Thoracic aorta (tissue), 2 donors: ENCODE results near the gene HOTAIR. TPM values are rescaled to one million over a fixed set of nuclear protein-coding genes. Genes with fewer than 3 reads are reported as not detected.

Experiments
- ATAC-seq: fragments of 150-250 bp; one replicate; pipeline ENCODE4 v1.8.0; 2017; ENCODE audit warnings: low read depth; ENCODE audit not compliant: insufficient number of reproducible peaks, low FRiP score
- DNase-seq: peaks from one replicate; pipeline ENCODE4 v3.0.0-alpha.2; 2020; ENCODE audit warnings: low spot score
- H3K27ac ChIP-seq, 2 donors: fragments of 200-600 bp; sonication (generic); 1 replicate in 1 of 2; 2 replicates in 1 of 2; pipeline ENCODE4 v1.5.1; 2016; ENCODE audit warnings: mild to moderate bottlenecking in 2 of 2, moderate library complexity in 2 of 2
- H3K27me3 ChIP-seq: fragments of 200-600 bp; sonication (generic); replicated peaks from 2 replicates; pipeline ENCODE4 v1.6.0; 2016; ENCODE audit warnings: mild to moderate bottlenecking; ENCODE audit not compliant: insufficient read depth
- H3K36me3 ChIP-seq: fragments of 200-600 bp; sonication (generic); one replicate; pipeline ENCODE4 v1.5.1; 2016
- H3K4me1 ChIP-seq, 2 donors: fragments of 200-600 bp; sonication (generic); 1 replicate in 1 of 2; 2 replicates in 1 of 2; pipeline versions ENCODE4 v1.5.1 to v1.6.0; 2016; ENCODE audit warnings: low read depth in 2 of 2, mild to moderate bottlenecking in 1 of 2; ENCODE audit not compliant: control insufficient read depth in 1 of 2
- H3K4me3 ChIP-seq: fragments of 200-600 bp; sonication (generic); 2 replicates; pipeline ENCODE4 v1.5.1; 2016; ENCODE audit warnings: mild to moderate bottlenecking
- H3K9me3 ChIP-seq: fragments of 200-600 bp; sonication (generic); 2 replicates; pipeline ENCODE4 v1.5.1; 2016
- total RNA-seq, 2 donors: library from RNA; depleted of rRNA; stranded (reverse); fragments of >200 nt; gene quantifications; one replicate each; pipeline versions ENCODE4 v1.1.0 to v1.2.3, GENCODE V29; 2016
- TF ChIP-seq, protein P1 (sequence below): fragments of 200-600 bp; sonication (generic); IDR thresholded peaks from one replicate; pipeline ENCODE4 v1.5.1; 2019; ENCODE audit warnings: antibody characterized with exemption

The HOTAIR gene
- total RNA-seq, 2 donors from 2014 or later: not detected

DNA sequence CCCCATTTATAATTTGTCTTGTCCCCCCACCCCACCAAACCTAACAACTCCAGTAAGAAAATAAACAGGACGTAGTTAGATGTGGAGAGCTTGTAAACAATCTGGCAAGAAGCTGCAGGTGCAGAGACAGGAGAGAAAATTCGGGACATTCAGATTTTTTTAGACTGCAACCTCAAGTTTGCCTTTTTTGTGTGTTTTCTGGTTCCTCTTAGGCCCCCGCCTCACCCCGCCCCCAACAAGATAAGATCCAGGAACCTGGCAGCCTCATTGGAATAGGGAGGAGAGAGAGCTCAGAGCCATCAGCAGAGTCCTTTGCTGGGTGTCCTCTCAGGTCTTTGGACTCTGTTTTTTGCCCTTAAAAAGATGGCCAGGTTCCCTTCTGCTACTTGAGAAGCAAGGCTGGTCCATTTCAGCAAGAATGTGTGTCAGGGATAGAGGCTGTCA is 13.1 kb upstream of the HOTAIR start:
- TF ChIP-seq, protein P1, sequence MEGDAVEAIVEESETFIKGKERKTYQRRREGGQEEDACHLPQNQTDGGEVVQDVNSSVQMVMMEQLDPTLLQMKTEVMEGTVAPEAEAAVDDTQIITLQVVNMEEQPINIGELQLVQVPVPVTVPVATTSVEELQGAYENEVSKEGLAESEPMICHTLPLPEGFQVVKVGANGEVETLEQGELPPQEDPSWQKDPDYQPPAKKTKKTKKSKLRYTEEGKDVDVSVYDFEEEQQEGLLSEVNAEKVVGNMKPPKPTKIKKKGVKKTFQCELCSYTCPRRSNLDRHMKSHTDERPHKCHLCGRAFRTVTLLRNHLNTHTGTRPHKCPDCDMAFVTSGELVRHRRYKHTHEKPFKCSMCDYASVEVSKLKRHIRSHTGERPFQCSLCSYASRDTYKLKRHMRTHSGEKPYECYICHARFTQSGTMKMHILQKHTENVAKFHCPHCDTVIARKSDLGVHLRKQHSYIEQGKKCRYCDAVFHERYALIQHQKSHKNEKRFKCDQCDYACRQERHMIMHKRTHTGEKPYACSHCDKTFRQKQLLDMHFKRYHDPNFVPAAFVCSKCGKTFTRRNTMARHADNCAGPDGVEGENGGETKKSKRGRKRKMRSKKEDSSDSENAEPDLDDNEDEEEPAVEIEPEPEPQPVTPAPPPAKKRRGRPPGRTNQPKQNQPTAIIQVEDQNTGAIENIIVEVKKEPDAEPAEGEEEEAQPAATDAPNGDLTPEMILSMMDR: no peak
- Histone ChIP-seq H3K36me3 (no peaks in the 10 kb centered on the region), H3K4me1 (peaks cover 15 to 36% of the 10 kb centered on the region in 2 donors), H3K4me3 (no peak overlapping the region), H3K27ac (peak overlapping the region in 1 of 2 donors; percentile 24), H3K9me3 (no peaks in the 10 kb centered on the region), H3K27me3 (peaks cover 76% of the 10 kb centered on the region)
- ATAC-seq: no peak
- no peak for DNase-seq

GRCh38 chr12:53986686-53987483 is 12.1 kb upstream of the HOTAIR start:
- Histone ChIP-seq H3K36me3 (no peaks in the 10 kb centered on the region), H3K4me1 (peaks cover 15 to 36% of the 10 kb centered on the region in 2 donors), H3K4me3 (no peak overlapping the region), H3K27ac (peak overlapping the region in 1 of 2 donors; percentile 33), H3K27me3 (peaks cover 75% of the 10 kb centered on the region), H3K9me3 (no peaks in the 10 kb centered on the region)
- TF ChIP-seq, protein P1: no peak
- DNase-seq (no peak), ATAC-seq (no peak)

DNA sequence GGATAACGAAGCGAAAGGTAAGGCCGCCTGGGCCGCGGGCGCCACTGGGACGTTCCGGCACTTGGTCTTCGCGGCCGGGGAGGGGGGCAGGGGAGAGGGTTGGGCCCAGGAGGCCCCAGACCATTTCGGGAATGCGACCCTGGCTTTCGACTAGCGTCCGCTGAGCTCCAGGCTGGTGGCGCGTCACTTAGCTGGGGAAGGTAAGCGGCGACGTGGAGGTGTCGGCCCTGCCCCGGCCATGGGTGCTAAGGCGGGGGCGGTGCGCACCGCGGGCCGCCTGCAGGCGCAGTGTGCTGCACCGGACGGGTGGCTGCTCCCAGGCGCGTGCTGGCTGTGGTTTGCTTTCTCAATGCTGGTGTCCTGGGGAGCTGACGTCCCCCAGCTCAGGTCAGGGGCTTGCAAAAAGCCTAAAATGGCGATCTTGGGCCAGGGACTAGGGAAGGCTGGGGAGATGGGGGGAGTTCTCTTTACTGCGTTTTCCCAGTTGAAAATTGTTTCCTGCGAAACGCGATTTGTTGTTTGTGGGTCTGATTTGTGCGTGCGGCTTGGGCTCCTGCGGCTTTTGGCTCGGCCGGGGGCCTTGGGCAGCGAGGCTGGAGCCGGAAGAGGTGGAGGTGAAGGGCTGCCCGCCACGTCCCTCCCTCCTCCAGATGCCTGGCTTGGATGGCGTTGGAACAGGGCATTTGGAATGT is 11.4 kb upstream of the HOTAIR start:
- peak overlapping the region in 1 of 2 donors; percentile 33 for H3K27ac ChIP-seq
- H3K4me1 ChIP-seq: peaks cover 15 to 32% of the 10 kb centered on the region in 2 donors
- no peaks in the 10 kb centered on the region for H3K9me3 ChIP-seq
- TF ChIP-seq, protein P1: no peak
- peaks cover 73% of the 10 kb centered on the region for H3K27me3 ChIP-seq
- ATAC-seq (no peak), DNase-seq (no peak)
- peak overlapping the region; percentile 68 for H3K4me3 ChIP-seq
- no peaks in the 10 kb centered on the region for H3K36me3 ChIP-seq

DNA sequence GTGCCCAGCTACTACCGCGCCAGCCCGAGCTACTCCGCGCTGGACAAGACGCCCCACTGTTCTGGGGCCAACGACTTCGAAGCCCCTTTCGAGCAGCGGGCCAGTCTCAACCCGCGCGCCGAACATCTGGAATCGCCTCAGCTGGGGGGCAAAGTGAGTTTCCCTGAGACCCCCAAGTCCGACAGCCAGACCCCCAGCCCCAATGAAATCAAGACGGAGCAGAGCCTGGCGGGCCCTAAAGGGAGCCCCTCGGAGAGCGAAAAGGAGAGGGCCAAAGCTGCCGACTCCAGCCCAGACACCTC is 10.9 kb upstream of the HOTAIR start:
- Histone ChIP-seq H3K36me3 (no peaks in the 10 kb centered on the region), H3K4me1 (peaks cover 15 to 27% of the 10 kb centered on the region in 2 donors), H3K9me3 (no peaks in the 10 kb centered on the region), H3K4me3 (peak overlapping the region; percentile 68), H3K27ac (peak overlapping the region in 1 of 2 donors; percentile 8), H3K27me3 (peaks cover 71% of the 10 kb centered on the region)
- TF ChIP-seq, protein P1: no peak
- no peak for DNase-seq
- ATAC-seq: no peak

- peaks cover 15 to 25% of the 10 kb centered on the region in 2 donors for H3K4me1 ChIP-seq
- ATAC-seq (no peak), DNase-seq (peak; percentile 63)
- TF ChIP-seq, protein P1: peak; percentile 74
- H3K9me3 ChIP-seq: no peaks in the 10 kb centered on the region
- H3K36me3 ChIP-seq: no peaks in the 10 kb centered on the region
- peak within 1 kb of the TSS in 1 of 2 donors; percentile 33 for H3K27ac ChIP-seq
- H3K4me3 ChIP-seq: peak within 1 kb of the TSS; percentile 68
- peaks cover 65% of the 10 kb centered on the region for H3K27me3 ChIP-seq
These were observed 10.3 kb upstream of the HOTAIR start, which contains the start of gene HOXC10 for GRCh38 chr12:53984901-53985691. HOXC10 (plus strand) TSS chr12:53985146; CDS start chr12:53985260, 114 bp downstream.
